ENCODE results near the gene TTC28.
"Not testable (repeated sequence)": the region's sequence is repeated elsewhere in the genome, so short reads cannot be mapped to it uniquely, and the experiment has no call there.

Gene TTC28

GRCh38 chr22:28074526-28074925, 605.1 kb downstream of the TTC28 start:
- no peak for DNase-seq

- DNase-seq = no peak
Observed at GRCh38 chr22:28072066-28072465, 607.6 kb downstream of the TTC28 start.

- DNase-seq = no peak
Observed at GRCh38 chr22:28068826-28069225, 610.8 kb downstream of the TTC28 start.

- no peak for DNase-seq
Observed at GRCh38 chr22:28064920-28065319, 614.7 kb downstream of the TTC28 start.

- DNase-seq = no peak
Observed at GRCh38 chr22:28063656-28064055, 616.0 kb downstream of the TTC28 start.

GRCh38 chr22:28060594-28060993, 619.0 kb downstream of the TTC28 start:
- DNase-seq = not testable (repeated sequence)

GRCh38 chr22:28058036-28058435, 621.6 kb downstream of the TTC28 start:
- no peak for DNase-seq

GRCh38 chr22:28054819-28055208, 624.8 kb downstream of the TTC28 start:
- no peak for DNase-seq

- DNase-seq = no peak
Observed at GRCh38 chr22:28053896-28054818, 625.5 kb downstream of the TTC28 start.

- DNase-seq = no peak
Observed at GRCh38 chr22:28052825-28053269, 626.8 kb downstream of the TTC28 start.

- peak in 1 of 4 experiments; percentile 4 for DNase-seq
Observed at GRCh38 chr22:28051787-28052356, 627.8 kb downstream of the TTC28 start.

- DNase-seq = no peak
Observed at GRCh38 chr22:28051091-28051786, 628.4 kb downstream of the TTC28 start.

GRCh38 chr22:28048529-28048928, 631.1 kb downstream of the TTC28 start:
- no peak for DNase-seq

- DNase-seq = no peak
Observed at GRCh38 chr22:28047740-28048139, 631.9 kb downstream of the TTC28 start.

GRCh38 chr22:28046100-28046499, 633.5 kb downstream of the TTC28 start:
- DNase-seq = no peak

GRCh38 chr22:28044546-28045173, 635.0 kb downstream of the TTC28 start:
- no peak for DNase-seq

- no peak for DNase-seq
Observed at GRCh38 chr22:28043266-28043665, 636.4 kb downstream of the TTC28 start.

GRCh38 chr22:28034760-28035401, 644.8 kb downstream of the TTC28 start:
- no peak for DNase-seq

GRCh38 chr22:28034145-28034759, 645.4 kb downstream of the TTC28 start:
- no peak for DNase-seq

- DNase-seq = no peak
Observed at GRCh38 chr22:28032861-28033260, 646.8 kb downstream of the TTC28 start.

GRCh38 chr22:28031383-28031922, 648.2 kb downstream of the TTC28 start:
- DNase-seq = no peak

GRCh38 chr22:28030473-28030872, 649.2 kb downstream of the TTC28 start:
- no peak for DNase-seq
